CD14-positive monocyte (primary cell): ENCODE measurements around the gene JMJD7. TPM values are rescaled to one million over a fixed set of nuclear protein-coding genes. Genes with fewer than 3 reads are reported as not detected.
"Not testable (repeated sequence)": the region's sequence is repeated elsewhere in the genome, so short reads cannot be mapped to it uniquely, and the experiment has no call there.

Experiments
- DNase-seq, 3 donors: peaks; one replicate each; pipeline ENCODE4 v3.0.0-alpha.2; 2011 to 2022
- H2AFZ ChIP-seq: 2 replicates; pipeline ENCODE4 v1.6.0; 2012; ENCODE audit warnings: mild to moderate bottlenecking, low read depth, low read length, inconsistent platforms; ENCODE audit not compliant: insufficient read depth, poor library complexity, severe bottlenecking
- H3K27ac ChIP-seq, 2 donors: 1 replicate in 1 of 2; 2 replicates in 1 of 2; pipeline ENCODE4 v1.5.1; 2012 to 2013; ENCODE audit warnings: low read length in 2 of 2, control low read depth in 1 of 2, inconsistent platforms in 1 of 2, low read depth in 1 of 2, mild to moderate bottlenecking in 1 of 2
- H3K27me3 ChIP-seq, 2 donors: one replicate each; pipeline versions ENCODE4 v1.6.0 to v1.6.1; 2011 to 2013; ENCODE audit warnings: low read length in 2 of 2; ENCODE audit not compliant: control insufficient read depth in 2 of 2, insufficient read depth in 2 of 2
- H3K36me3 ChIP-seq, 2 donors: replicated peaks in 1 of 2; 1 replicate in 1 of 2; 2 replicates in 1 of 2; pipeline versions ENCODE4 v1.5.1 to v1.6.1; 2012 to 2013; ENCODE audit warnings: low read length in 2 of 2, control low read depth in 1 of 2, inconsistent platforms in 1 of 2, mild to moderate bottlenecking in 1 of 2; ENCODE audit not compliant: insufficient read depth in 2 of 2, control insufficient read depth in 1 of 2
- H3K4me1 ChIP-seq, 2 donors: 1 replicate in 1 of 2; 2 replicates in 1 of 2; pipeline versions ENCODE4 v1.5.1 to v1.6.1; 2012 to 2013; ENCODE audit warnings: low read length in 2 of 2, control low read depth in 1 of 2, inconsistent platforms in 1 of 2, mild to moderate bottlenecking in 1 of 2, moderate library complexity in 1 of 2; ENCODE audit not compliant: insufficient read depth in 2 of 2, control insufficient read depth in 1 of 2
- H3K4me2 ChIP-seq: replicated peaks from 2 replicates; pipeline ENCODE3; 2012; ENCODE audit warnings: low read length, moderate library complexity, mild to moderate bottlenecking; ENCODE audit not compliant: poor library complexity, severe bottlenecking; ENCODE audit errors: extremely low read depth
- H3K4me3 ChIP-seq, 3 experiments: fragments of 200-600 bp in 1 of 3; sonication (generic) in 1 of 3; replicated peaks in 1 of 3; 1 replicate in 2 of 3; 2 replicates in 1 of 3; pipeline ENCODE4 v1.5.1; 2011 to 2013; ENCODE audit warnings: low read length in 3 of 3, mild to moderate bottlenecking in 3 of 3, control low read depth in 2 of 3, low read depth in 2 of 3, inconsistent platforms in 1 of 3, moderate library complexity in 1 of 3
- H3K79me2 ChIP-seq: 2 replicates; pipeline ENCODE4 v1.6.0; 2012; ENCODE audit warnings: mild to moderate bottlenecking, control low read depth, inconsistent platforms, low read length, moderate library complexity; ENCODE audit not compliant: insufficient read depth
- H3K9ac ChIP-seq: 2 replicates; pipeline ENCODE4 v1.6.0; 2017; ENCODE audit warnings: low read length, mild to moderate bottlenecking; ENCODE audit not compliant: insufficient read depth, poor library complexity, severe bottlenecking
- H3K9me3 ChIP-seq, 2 donors: replicated peaks in 1 of 2; 1 replicate in 1 of 2; 2 replicates in 1 of 2; pipeline versions ENCODE4 v1.5.1 to v1.6.1; 2012 to 2013; ENCODE audit warnings: low read length in 2 of 2, control low read depth in 1 of 2; ENCODE audit not compliant: control insufficient read depth in 1 of 2, insufficient read depth in 1 of 2
- H4K20me1 ChIP-seq: 2 replicates; pipeline ENCODE4 v1.6.0; 2012; ENCODE audit warnings: mild to moderate bottlenecking, low read length, control low read depth, moderate library complexity; ENCODE audit not compliant: insufficient read depth
- H3K27ac Mint-ChIP-seq, 7 donors: one replicate each; pipeline ENCODE4 v1.8.0; 2020; ENCODE audit warnings: mild to moderate bottlenecking in 7 of 7, mixed read lengths in 7 of 7, moderate library complexity in 6 of 7, inconsistent platforms in 2 of 7
- H3K27me3 Mint-ChIP-seq, 3 donors: one replicate each; pipeline ENCODE4 v1.8.0; 2021 to 2022; ENCODE audit warnings: low read depth in 3 of 3, mild to moderate bottlenecking in 3 of 3, mixed read lengths in 3 of 3, moderate library complexity in 3 of 3, inconsistent platforms in 1 of 3
- H3K36me3 Mint-ChIP-seq, 2 donors: one replicate each; pipeline ENCODE4 v1.8.0; 2020; ENCODE audit warnings: mixed read lengths in 2 of 2, inconsistent platforms in 1 of 2, mild to moderate bottlenecking in 1 of 2
- H3K4me1 Mint-ChIP-seq: one replicate; pipeline ENCODE4 v1.8.0; 2020; ENCODE audit warnings: mild to moderate bottlenecking, mixed read lengths
- H3K4me3 Mint-ChIP-seq, 2 donors: one replicate each; pipeline ENCODE4 v1.8.0; 2020; ENCODE audit warnings: mild to moderate bottlenecking in 2 of 2, mixed read lengths in 2 of 2, moderate library complexity in 1 of 2
- H3K9me3 Mint-ChIP-seq, 7 donors: one replicate each; pipeline ENCODE4 v1.8.0; 2020 to 2022; ENCODE audit warnings: mixed read lengths in 7 of 7, mild to moderate bottlenecking in 6 of 7, moderate library complexity in 6 of 7, inconsistent platforms in 2 of 7
- CTCF ChIP-seq: fragments of 200-600 bp; IDR thresholded peaks from one replicate; pipeline ENCODE4 v1.8.0; 2022; ENCODE audit warnings: antibody characterized with exemption, mild to moderate bottlenecking
- WGBS: methylation state at CpG from one replicate; pipeline ENCODE4 v1.1.5; 2013; ENCODE audit warnings: missing lambda C conversion rate; ENCODE audit not compliant: insufficient coverage; 5-methylcytosine and 5-hydroxymethylcytosine counted together
- intact Hi-C, 2 donors: fragments of 100-400 bp; cut with micrococcal nuclease; formaldehyde crosslinking; loops; one replicate each; pipeline versions ENCODE4 v1.15.0 to v1.15.1; 2023
- polyA plus RNA-seq, 3 donors: library from polyadenylated mRNA; depleted of rRNA in 1 of 3; unstranded in 2 of 3; stranded (reverse) in 1 of 3; fragments of 300-500 nt in 2 of 3; fragments of >200 nt in 1 of 3; fragmentation: Illumina TruSeq in 2 of 3; gene quantifications; 1 replicate in 2 of 3; 2 replicates in 1 of 3; pipeline ENCODE4 v1.2.3, GENCODE V29; 2012 to 2021

Gene JMJD7
- polyA plus RNA-seq, 3 donors = 11.3 to 18.8 (median 15.2) TPM

GRCh38 chr15:41829959-41830646, 2.2 kb downstream of the JMJD7 start:
- peaks cover 19% of the 10 kb centered on the region for H3K79me2 ChIP-seq
- no peak overlapping the region for H3K27ac ChIP-seq
- H3K9ac ChIP-seq = no peak overlapping the region
- no peak overlapping the region for H3K27ac Mint-ChIP-seq
- H3K36me3 ChIP-seq = peaks cover 22 to 38% of the 10 kb centered on the region in 2 donors
- H3K9me3 Mint-ChIP-seq = no peaks in the 10 kb centered on the region
- H3K4me1 ChIP-seq = peaks cover 17 to 19% of the 10 kb centered on the region in 2 donors
- peaks cover 27% of the 10 kb centered on the region for H4K20me1 ChIP-seq
- H3K27me3 Mint-ChIP-seq = peaks cover 7 to 17% (median 8%) of the 10 kb centered on the region in 3 donors
- H3K9me3 ChIP-seq = no peaks in the 10 kb centered on the region
- intact Hi-C loops = loop anchor here in 1 of 2 donors (10.0 kb wide), 1 partner anchor 75 kb away; no protein-coding TSS in a partner anchor
- peaks cover 24% of the 10 kb centered on the region for H3K4me1 Mint-ChIP-seq
- WGBS = 96% methylated on average over 7 of the region's 13 CpGs
- H3K4me3 ChIP-seq = no peak overlapping the region
- H2AFZ ChIP-seq = no peak overlapping the region
- no peak overlapping the region for H3K4me3 Mint-ChIP-seq
- H3K4me2 ChIP-seq = no peak overlapping the region
- peaks cover 0 to 3% of the 10 kb centered on the region in 2 donors for H3K27me3 ChIP-seq
- TF ChIP-seq CTCF = no peak
- H3K36me3 Mint-ChIP-seq = peaks cover 44 to 48% of the 10 kb centered on the region in 2 donors
- no peak for DNase-seq

- intact Hi-C loops = not testable (repeated sequence)
Measured at GRCh38 chr15:41831291-41831690, 3.4 kb downstream of the JMJD7 start.

More at GRCh38 chr15:41831291-41831690, 3.4 kb downstream of the JMJD7 start:
- H3K36me3 Mint-ChIP-seq = peaks cover 46 to 48% of the 10 kb centered on the region in 2 donors
- H2AFZ ChIP-seq, H3K27ac ChIP-seq, H3K9me3 ChIP-seq, H3K27me3 ChIP-seq, H3K27ac Mint-ChIP-seq, H3K4me3 Mint-ChIP-seq, H3K9me3 Mint-ChIP-seq, H3K9ac ChIP-seq, H3K4me2 ChIP-seq, H3K4me3 ChIP-seq, DNase-seq: not testable (repeated sequence)
- H3K4me1 Mint-ChIP-seq = peaks cover 24% of the 10 kb centered on the region
- H3K79me2 ChIP-seq = peaks cover 19% of the 10 kb centered on the region
- peaks cover 5 to 15% (median 8%) of the 10 kb centered on the region in 3 donors for H3K27me3 Mint-ChIP-seq
- peaks cover 17 to 19% of the 10 kb centered on the region in 2 donors for H3K4me1 ChIP-seq
- H4K20me1 ChIP-seq = peaks cover 37% of the 10 kb centered on the region
- no CpG with 5 or more reads among the region's 4 CpGs for WGBS
- peaks cover 32 to 41% of the 10 kb centered on the region in 2 donors for H3K36me3 ChIP-seq
